NCI-H187 treated with DMSO at 0.1 percent for 48 hours (cell line): ENCODE results near the gene CCR5.
"Not testable (repeated sequence)": the region's sequence is repeated elsewhere in the genome, so short reads cannot be mapped to it uniquely, and the experiment has no call there.

Experiments used
- DNase-seq: peaks from one replicate; lab custom pipeline; 2025; lab: John Stamatoyannopoulos, UW

CCR5 gene

DNA sequence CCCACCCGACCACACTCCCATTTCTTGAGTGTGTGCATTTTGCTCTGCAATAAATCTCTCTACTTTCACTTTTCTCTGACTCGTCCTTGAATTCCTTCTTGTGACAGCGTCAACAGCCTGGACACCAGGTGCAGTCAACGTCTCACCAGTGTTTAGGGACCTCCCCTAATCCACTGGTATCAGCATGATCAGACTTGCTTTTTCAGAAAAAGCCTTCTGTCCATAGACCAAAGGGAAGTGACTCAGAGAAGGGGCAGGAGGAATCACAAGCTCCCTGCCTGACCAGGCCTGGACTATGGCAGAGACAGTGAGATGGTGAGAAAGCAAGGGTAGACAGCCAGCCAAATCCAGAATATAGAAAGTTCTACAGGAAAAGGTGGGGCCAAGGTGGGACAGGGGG is 15.5 kb downstream of the CCR5 start:
- peak; percentile 7 for DNase-seq

DNA sequence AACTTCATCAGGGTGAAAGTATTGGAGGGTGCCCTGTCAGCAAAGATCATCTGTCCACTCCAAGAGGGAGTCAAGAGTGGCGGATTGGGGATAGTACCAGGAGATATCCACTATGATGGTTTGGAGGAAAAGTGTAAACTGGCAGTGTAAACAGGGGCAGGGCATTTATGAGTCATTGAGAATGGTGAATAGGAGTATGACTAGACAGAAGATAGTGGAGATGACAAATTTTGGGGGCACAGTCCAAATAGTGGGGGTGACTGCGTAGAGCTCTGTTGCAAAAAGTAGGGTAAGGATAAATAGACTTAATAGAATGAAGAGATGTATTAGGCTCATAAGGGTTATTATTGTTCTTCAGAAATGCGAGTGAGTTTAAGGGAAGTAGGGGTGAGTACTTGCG is 18.1 kb downstream of the CCR5 start:
- not testable (repeated sequence) for DNase-seq

DNA sequence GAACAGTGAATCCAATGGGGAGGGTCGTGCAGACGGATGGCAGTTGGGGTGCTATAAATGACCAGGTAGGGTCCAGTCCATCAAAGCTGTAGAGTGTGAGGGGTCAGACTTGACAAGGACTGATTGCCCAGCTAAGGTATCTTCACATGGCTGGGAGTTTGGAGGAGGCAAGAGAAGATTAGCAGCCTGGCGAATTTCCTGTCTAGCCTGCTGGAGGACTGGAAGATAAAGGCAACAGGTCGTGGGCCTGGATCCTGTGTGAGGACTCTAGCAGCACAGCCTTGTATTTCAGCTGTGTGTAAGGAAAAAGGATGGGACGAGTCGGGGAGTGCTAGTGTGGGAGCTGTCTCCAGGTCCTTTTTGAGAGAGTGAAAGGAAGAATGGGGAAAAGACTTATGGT is 18.6 kb downstream of the CCR5 start:
- DNase-seq, result no peak

DNA sequence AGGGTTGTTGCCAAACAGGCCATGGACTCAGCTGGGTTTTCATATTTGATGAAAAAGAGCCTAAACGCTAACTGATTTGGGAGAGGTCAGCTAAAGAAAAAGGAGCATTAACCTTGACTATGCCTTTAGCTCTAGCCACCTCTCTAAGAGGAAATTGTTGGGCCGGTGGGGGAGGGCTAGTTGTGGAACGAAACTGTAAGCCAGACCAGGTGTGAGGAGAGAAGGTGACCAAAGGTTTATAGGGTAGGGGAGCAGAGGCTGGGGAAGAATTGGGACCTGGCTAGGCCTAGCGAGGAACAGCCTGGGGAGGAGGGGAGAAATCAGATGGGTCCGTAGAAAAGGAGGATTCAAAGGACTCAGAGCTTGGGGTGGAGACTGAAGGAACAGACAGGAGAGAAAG is 20.8 kb downstream of the CCR5 start:
- not testable (repeated sequence) for DNase-seq

DNA sequence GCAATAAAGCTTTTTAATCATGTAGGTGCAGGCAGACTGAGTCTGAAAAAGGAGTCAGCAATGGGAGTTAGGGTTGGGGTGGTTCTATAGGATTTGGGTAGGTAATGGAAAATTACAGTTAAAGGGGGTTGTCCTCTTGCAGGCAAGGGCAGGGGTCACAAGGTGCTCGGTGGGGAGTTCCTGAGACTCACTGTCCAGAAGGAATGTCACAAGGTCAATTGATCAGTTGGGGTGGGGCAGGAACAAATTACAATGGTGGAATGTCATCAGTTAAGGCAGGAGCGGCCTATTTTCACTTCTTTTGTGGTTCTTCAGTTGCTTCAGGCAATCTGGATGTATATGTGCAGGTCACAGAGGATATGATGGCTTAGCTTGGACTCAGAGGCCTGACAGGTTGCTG is 22.3 kb downstream of the CCR5 start:
- no peak for DNase-seq

DNA sequence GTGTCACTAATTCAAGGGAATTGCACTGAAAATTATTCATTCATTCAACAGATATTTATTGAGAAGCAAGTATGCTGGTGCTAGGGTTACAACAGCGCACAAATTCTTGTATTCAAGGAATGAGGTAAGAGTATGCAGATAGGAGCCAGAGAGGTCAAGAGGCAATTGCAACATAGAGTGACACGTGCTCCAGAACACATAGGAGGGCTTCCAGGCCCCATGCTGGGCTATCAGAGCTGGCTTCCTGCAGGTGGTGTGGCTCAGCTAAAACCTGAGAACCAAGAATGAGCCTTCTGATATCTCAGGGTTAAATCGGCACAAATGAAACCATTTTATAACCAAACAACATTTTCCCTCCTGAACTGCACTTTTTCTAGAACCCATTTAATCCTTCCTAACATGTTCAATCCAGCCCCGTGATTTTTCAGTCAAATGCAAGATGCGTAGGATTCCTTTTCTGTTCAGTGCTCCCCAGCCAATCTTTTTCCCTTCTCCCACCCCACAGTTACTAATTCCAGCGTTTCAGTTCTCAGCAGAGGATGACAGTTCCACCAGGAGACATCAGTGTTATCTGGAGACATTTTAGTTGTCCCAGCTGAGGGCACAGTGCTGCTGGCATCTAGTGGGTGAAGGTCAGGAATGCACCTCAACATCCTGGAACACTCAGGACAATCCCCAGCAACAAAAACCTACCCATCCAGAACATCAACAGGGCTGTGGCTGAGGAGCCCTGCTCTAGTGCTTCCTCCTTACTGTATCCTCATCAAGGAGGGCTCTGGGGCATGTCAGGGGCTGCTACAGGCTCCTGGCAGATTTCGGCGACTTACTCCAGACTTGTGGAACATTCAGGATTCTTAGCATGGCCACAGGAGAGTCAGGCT is 23.0 kb downstream of the CCR5 start:
- DNase-seq, result no peak

DNA sequence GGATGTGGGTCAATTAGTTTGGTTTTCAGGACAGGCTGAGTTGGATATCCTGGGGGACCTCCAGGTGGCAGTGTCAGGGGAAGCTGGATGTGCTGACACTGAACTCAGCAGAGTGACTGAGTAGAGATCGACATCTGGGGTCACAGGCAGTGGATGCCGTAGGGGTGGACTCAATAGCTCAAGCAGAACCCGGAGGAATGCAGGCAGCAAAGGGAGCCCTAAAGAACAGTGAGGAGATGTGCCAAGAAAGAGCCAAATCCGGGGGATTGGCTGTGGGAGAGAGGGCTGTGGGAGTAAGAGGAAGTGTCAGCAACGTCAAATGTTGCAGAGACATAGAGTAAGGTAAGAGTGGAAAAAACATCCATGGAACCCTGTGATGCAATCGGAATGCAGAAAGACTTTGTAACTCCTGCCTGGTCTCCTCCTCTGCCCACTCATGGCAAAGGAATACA is 24.5 kb downstream of the CCR5 start:
- no peak for DNase-seq

DNA sequence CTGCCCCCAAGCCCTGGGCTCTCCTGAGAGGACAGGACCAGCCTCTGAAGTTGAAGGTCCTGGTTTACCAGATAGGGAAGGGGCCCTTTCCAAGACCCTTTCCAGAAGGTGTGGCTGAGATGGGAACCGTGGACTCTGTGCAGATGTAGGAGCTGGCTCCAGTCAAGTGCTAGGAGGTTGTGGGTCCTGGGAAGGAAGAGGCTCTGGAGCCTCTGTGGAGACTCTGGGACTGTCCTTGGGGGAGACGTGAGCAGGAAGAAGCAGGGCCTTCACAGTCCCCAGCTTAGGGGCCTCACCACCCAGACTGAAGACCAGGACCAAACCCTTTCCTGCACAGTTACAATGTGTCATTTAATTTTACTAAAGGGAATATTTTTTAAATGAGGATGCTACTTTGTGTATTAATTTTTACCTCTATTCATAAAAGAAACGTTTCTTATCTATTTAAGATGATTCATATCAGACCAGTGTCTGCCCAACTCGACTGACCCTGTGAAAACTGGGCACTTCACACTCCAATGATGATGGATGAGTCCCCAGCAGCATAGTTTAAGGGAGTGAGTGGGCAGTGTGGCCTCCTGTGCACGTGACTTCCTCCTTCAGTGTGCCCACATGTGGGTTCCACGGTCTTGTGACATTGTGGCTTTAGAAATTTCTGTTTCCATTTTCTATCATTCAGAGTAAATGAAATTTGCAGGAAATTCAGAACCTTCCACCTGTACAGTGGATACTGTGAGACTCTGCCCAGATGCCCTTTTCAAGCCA is 25.2 kb downstream of the CCR5 start:
- DNase-seq, result no peak

DNA sequence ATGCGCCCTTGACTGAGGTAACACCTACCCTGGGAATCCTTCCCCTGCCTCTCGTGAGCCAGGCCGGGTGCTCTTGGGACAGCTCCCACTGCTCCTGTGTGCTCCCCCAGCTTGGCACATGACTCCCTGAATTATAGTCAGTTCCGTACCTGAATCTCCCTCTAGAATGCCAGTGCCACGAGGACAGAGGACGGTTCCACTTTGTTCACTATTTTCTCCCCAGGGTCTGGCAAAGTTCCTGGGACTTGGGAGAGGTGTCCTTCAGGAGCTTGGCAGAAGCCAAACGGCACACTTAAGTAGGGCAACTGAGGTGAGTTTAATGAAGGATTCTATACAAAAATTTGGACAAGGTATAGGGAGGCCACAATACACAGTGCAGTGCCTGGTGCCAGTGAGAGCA is 26.4 kb downstream of the CCR5 start:
- DNase-seq, result no peak

DNA sequence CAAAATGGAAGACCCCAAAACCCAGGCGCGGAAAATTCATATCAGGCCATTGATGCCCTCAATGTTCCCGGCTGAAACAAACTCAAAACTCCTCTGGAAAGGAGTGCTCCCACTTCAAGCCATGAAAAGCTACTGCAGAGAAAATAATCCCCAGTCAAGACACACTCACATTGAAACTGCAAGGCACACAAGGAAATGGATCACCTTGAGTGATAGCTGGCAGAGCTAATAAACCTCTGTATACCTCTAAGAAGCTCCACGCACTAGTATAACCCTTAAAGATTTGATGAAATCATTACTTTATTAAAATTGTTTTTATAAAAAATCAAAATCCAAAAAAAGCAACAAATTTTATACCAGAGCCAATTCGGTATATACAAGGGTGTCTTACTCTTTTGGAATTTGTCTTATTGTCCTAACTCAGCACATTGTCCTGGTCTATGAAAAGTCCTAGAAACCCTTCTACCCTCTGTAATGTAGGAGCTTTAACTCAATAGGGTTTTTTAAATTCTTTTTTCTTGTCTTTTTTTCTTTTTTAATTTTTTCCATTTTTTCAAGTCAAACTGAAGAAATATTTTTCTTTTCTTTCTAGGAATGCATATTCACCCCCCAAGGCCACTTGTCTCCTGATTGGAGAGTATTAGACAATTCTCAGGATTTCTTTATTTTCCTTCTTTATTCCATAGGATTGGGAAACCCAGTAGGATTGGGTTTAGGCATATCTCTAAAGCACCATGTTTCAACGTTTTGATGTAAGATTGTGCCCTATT is 27.6 kb downstream of the CCR5 start:
- DNase-seq, result no peak

DNA sequence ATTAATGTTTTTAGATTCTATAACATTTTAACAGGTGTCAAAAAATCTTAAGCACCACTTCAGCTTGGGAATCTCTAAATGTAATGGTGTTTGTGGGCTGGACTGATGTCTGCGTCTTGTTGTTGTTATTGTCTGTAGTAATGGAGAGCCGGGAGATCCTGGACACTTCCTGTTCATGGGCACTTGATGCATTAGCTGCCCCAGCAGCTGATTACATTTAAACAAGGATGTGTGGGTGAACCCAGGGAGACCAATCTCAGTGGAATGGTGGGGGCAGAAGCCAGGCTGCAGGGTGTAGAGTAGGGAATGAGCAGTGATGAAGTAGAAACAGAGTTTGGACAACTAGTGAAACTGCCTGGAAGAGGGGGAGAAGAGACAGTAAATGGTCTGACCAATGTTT is 28.4 kb downstream of the CCR5 start:
- DNase-seq, result no peak

DNA sequence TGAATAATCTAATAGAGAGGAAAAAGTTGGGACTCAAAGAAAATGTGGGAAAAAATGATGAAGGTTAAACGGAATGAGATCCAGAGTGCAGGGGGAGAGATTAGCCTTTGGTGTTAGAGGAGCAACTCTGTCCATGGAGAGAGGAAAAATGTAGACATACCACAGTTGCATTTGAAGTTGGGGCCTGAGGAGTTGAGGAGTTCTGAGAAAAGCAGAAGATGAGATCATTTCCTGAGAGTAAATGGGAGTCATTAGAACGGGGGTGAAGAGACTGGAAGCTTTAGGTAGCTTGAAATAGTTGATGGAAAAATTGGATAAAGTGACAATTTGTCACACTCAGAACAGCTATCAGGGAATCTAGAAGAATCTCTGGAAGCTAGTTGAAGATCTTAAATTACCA is 28.8 kb downstream of the CCR5 start:
- DNase-seq, result no peak

DNA sequence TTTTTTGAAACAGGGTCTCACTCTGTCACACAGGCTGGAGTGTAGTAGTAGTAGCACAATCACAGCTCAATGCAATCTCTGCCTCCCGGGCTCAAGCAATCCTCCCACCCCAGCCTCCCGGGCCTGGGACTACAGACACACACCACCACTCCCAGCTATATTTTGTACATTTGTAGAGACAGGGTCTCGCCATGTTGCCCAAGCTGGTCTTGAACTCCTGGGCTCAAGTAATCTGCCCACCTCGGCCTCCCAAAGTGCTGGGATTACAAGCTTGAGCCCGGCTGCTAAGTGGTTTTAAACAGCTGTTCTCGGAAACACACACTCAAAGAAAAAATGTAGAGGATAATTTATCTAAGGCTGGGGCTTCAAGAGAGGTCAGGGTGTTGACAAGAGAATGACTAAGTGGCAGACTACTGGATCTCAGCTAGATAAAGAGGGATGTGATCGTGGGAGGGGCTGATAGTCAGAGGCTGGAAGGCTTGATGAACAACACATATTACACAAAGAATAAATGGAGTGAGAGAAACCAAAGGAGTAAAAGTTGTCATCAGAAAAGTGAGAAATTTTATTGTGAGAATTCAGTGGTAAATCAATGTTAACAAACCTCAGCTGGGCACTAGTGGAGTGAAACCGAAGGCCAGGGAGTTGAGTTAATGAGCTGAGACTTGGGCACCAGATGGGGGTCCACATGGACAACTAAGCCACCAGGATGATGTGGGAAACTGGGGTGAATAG is 29.4 kb downstream of the CCR5 start:
- no peak for DNase-seq

DNA sequence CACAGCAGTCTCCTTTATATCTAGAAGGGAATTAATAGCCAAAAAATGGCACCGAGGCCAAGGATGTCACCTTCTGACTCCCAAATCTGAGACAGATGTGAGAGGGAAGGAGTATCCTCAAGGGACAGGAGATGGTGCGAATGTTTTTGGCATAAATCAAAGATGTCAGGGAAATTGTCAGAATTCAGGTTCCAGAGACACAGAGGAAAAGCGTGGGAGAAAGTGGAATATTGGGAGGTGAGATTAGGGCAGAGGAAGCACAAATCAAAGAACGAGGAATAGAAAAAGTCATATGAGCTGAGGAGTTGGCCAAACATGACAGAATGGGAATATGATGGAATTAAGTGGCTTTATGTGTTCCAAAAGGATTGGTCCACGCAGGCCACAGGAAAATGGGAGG is 30.1 kb downstream of the CCR5 start:
- DNase-seq, result no peak

DNA sequence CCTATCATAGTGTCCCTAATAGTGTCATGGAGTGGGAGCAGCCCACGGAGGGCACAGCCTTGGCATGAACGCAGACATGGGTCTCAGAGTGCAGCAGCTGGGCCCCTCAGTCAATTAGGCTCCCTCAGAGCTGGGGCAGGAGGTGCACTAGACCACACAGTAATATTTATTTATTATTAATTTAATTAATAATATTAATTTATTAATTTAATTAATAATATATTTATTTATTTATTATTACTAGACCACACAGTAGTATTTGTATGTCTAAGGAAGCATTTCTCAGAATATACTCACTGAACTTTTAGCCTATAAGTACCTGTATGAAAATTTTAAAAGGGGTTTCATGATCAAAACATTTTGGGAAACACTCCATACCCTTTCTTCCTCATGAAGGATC is 30.8 kb downstream of the CCR5 start:
- DNase-seq, result no peak

DNA sequence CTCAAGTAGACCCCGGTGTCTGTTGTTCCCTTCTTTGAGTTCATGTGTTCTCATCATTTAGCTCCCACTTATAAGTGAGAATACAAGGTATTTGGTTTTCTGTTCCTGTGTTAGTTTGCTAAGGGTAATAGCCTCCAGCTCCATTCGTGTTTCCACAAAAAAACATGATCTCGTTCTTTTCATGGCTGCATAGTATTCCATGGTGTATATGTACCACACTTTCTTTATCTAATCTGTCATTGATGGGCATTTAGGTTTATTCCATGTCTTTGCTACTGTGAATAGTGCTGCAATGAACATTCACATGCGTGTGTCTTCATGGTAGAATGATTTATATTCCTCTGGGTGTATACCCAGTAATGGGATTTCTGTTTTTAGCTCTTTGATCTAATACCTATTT is 32.2 kb downstream of the CCR5 start:
- DNase-seq, result not testable (repeated sequence)

DNA sequence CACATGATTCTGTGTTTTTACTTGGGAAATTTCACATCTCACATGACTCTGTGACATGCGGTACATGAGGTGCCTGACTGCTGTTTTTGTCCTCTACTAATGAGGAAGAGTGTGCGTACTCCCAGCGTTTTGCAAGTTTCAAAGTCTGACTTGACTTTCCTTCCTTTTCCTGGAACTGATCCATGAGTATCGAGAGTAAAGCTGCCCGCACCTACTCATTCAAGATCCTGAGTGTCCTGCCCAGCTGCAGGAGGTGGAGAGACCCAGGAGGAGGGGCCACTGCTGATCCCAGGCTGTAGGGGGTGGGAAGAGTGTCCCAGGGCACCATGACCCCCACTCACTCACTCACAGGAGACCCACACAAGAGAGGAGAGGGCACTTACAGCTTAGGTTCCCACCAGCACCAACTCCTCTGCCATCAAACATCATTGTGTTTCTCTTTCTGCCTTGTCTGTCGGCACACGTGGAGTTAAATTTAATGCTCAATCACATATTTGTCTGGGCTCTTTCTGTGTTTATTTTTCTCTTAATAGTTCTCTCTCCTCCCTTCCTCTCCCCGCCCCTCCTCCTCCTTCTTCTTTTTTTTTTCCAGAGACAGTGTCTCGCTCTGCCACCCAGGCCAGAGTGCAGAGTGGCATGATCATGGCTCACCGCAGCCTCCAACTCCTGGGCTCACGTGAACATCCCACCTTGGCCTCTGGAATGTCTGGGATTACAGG is 34.7 kb downstream of the CCR5 start:
- no peak for DNase-seq

DNA sequence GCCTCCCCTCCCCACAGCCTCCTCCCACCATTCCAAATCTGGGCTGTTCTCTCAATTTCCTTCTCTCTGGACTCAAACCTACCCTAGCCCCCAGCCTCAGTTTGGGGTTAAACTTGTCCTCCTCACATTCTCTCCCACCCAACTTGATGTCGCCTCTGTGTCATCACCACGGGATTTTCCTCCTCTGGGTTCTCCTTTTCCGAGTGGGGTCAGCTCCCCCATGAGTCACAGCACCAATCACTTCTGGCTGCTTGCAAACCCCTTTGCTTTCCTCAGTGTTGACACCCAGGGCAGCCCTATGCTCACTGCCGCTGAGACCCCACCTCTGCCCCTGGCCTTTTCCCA is 35.7 kb downstream of the CCR5 start:
- no peak for DNase-seq

DNA sequence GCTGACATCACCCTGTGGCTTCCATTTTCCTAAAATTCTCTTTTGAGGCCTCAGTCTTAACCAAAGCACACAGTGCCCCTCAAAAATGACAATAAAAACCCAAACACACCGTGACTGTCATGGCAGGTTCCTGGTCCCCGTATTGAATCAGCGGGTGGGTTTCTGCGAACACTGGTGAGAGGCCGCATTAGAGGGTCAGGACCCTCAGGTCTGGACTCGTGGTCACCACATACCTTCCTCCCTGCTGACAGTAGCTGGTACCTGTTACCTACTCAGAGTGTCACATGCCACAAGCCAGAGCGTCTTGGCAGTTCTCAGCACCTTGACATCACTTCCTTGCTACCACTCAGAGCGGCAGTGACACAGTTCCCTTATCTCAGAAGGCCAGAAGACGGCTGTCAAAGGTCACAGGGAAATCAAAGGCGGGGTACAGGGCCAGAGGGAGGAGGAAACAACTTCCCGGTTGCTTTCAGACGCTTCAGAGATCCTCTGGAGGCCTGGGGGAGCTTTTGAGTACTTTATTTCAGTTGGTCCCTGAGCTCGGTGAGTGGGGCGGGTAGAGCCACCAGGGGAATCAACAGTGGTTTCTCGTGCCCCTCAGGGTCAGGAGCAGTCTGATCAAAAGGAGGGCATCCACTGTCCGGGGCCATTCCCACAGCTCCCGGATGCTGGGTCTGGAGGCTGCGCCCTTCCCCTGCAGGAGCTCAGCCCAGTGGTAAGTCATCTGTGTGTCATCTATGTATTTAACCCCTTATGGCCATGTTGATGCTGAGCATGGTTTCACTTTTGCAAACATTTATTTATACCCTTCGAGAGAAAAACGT is 36.3 kb downstream of the CCR5 start, which contains the start of the genes CCR5AS and CCRL2:
CCR5AS (minus strand) TSS at position 279 of the 824 bp plus-strand sequence.
CCRL2 (plus strand) TSS at position 472 of the 824 bp plus-strand sequence. CDS start 821 bp downstream, outside the sequence.
- no peak for DNase-seq

DNA sequence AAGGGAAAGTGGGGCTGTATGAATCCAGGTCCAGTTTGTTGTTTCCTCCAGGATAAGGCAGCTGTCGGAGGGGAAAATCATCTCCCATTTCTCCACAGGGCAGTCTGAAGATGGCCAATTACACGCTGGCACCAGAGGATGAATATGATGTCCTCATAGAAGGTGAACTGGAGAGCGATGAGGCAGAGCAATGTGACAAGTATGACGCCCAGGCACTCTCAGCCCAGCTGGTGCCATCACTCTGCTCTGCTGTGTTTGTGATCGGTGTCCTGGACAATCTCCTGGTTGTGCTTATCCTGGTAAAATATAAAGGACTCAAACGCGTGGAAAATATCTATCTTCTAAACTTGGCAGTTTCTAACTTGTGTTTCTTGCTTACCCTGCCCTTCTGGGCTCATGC is 37.2 kb downstream of the CCR5 start:
- DNase-seq, result no peak
